Brain microvascular endothelial cell (primary cell): Measurements from ENCODE around the gene HYI.
A peak's percentile ranks its signal among the peaks of the same experiment; 100 is the strongest.

Experiments
- DNase-seq: peaks from one replicate; pipeline ENCODE4 v3.0.0-alpha.2; 2020
- H3K27ac ChIP-seq: fragments of 250-450 bp; sonication (Bioruptor Pico); 2 replicates; pipeline ENCODE4 v1.5.1; 2020; ENCODE audit warnings: mild to moderate bottlenecking, moderate library complexity
- H3K27me3 ChIP-seq: fragments of 250-450 bp; sonication (Bioruptor Pico); replicated peaks from 2 replicates; pipeline ENCODE4 v1.5.1; 2020; ENCODE audit warnings: mild to moderate bottlenecking
- H3K36me3 ChIP-seq: fragments of 250-450 bp; sonication (Bioruptor Pico); replicated peaks from 2 replicates; pipeline ENCODE4 v1.5.1; 2020; ENCODE audit warnings: mild to moderate bottlenecking
- H3K4me3 ChIP-seq: 2 replicates; pipeline ENCODE4 v1.5.1; 2011; ENCODE audit warnings: low read depth, mild to moderate bottlenecking, control low read depth, low read length, moderate library complexity
- CTCF ChIP-seq: IDR thresholded peaks from 2 replicates; pipeline ENCODE4 v1.5.1; 2011; ENCODE audit warnings: low read depth, mild to moderate bottlenecking, moderate library complexity, low read length, control low read depth, inconsistent platforms; ENCODE audit errors: missing control alignments
- in situ Hi-C: cut with HindIII; loops from 2 replicates; pipeline ENCODE4 v1.10.0; 2017; ENCODE audit warnings: low sequenced_read_pairs, low pct_ligation_motif_present

The HYI gene

GRCh38 chr1:43437031-43437973, 16.4 kb downstream of the HYI start:
- Histone ChIP-seq H3K27me3 (no peaks in the 10 kb centered on the region), H3K36me3 (peaks cover 73% of the 10 kb centered on the region), H3K4me3 (no peak overlapping the region), H3K27ac (no peak overlapping the region)
- no peak for DNase-seq
- in situ Hi-C loops, result no loop called here
- no peak for TF ChIP-seq CTCF

- Histone ChIP-seq H3K27me3 (no peaks in the 10 kb centered on the region), H3K36me3 (peaks cover 79% of the 10 kb centered on the region), H3K4me3 (no peak overlapping the region), H3K27ac (no peak overlapping the region)
- in situ Hi-C loops, result no loop called here
- no peak for DNase-seq
- no peak for TF ChIP-seq CTCF
Observed at GRCh38 chr1:43436371-43436770, 17.4 kb downstream of the HYI start.

- Histone ChIP-seq H3K27ac (no peak overlapping the region), H3K27me3 (no peaks in the 10 kb centered on the region), H3K4me3 (no peak overlapping the region), H3K36me3 (peaks cover 81% of the 10 kb centered on the region)
- in situ Hi-C loops, result no loop called here
- DNase-seq, result peak; percentile 19
- TF ChIP-seq CTCF, result no peak
Observed at GRCh38 chr1:43435146-43436145, 18.3 kb downstream of the HYI start.

GRCh38 chr1:43434256-43434655, 19.5 kb downstream of the HYI start:
- H3K36me3 ChIP-seq, result peaks cover 81% of the 10 kb centered on the region
- H3K27ac ChIP-seq, result no peak overlapping the region
- in situ Hi-C loops, result no loop called here
- TF ChIP-seq CTCF, result no peak
- DNase-seq, result no peak
- no peak overlapping the region for H3K4me3 ChIP-seq
- no peaks in the 10 kb centered on the region for H3K27me3 ChIP-seq

- no peak for DNase-seq
- H3K36me3 ChIP-seq, result peaks cover 84% of the 10 kb centered on the region
- H3K27me3 ChIP-seq, result no peaks in the 10 kb centered on the region
- no peak overlapping the region for H3K4me3 ChIP-seq
- no peak overlapping the region for H3K27ac ChIP-seq
- in situ Hi-C loops, result no loop called here
- no peak for TF ChIP-seq CTCF
Observed at GRCh38 chr1:43432907-43433306, 20.8 kb downstream of the HYI start.
